ENCODE data around the gene DCD.

Gene DCD

GRCh38 chr12:54608156-54608555, 40.0 kb downstream of the DCD start:
- H3K27ac Mint-ChIP-seq = no peak overlapping the region
- CTCF ChIA-PET = interaction anchor here (1.5 to 3.2 kb wide), 2 partner anchors 12 to 50 kb away, joined by 4 to 12 read pairs; no protein-coding TSS in a partner anchor
- no peaks in the 10 kb centered on the region for H3K36me3 Mint-ChIP-seq
- no peaks in the 10 kb centered on the region for H3K9me3 Mint-ChIP-seq
- H3K4me3 Mint-ChIP-seq = no peak overlapping the region
- no peak for DNase-seq
- H3K4me1 Mint-ChIP-seq = peaks cover 2% of the 10 kb centered on the region
- peaks cover 39% of the 10 kb centered on the region for H3K27me3 Mint-ChIP-seq

- Mint-ChIP-seq H3K9me3 (no peaks in the 10 kb centered on the region), H3K36me3 (no peaks in the 10 kb centered on the region), H3K4me3 (no peak overlapping the region), H3K4me1 (peaks cover 6% of the 10 kb centered on the region), H3K27ac (no peak overlapping the region), H3K27me3 (peaks cover 38% of the 10 kb centered on the region)
- DNase-seq = no peak
- CTCF ChIA-PET = interaction anchor here (1.0 to 2.8 kb wide), 5 partner anchors 10 to 79 kb away, joined by 3 to 15 read pairs (median 3); no protein-coding TSS in a partner anchor
Measured at GRCh38 chr12:54606556-54606955, 41.6 kb downstream of the DCD start.

- H3K4me3 Mint-ChIP-seq = no peak overlapping the region
- peaks cover 6% of the 10 kb centered on the region for H3K4me1 Mint-ChIP-seq
- CTCF ChIA-PET = interaction anchor here (0.9 to 2.8 kb wide), 3 partner anchors 9 to 463 kb away, joined by 3 to 15 read pairs (median 5); no protein-coding TSS in a partner anchor
- H3K36me3 Mint-ChIP-seq = no peaks in the 10 kb centered on the region
- H3K27ac Mint-ChIP-seq = no peak overlapping the region
- H3K9me3 Mint-ChIP-seq = no peaks in the 10 kb centered on the region
- peaks cover 48% of the 10 kb centered on the region for H3K27me3 Mint-ChIP-seq
- DNase-seq = no peak
Measured at GRCh38 chr12:54605138-54605970, 42.8 kb downstream of the DCD start.

- Mint-ChIP-seq H3K36me3 (no peaks in the 10 kb centered on the region), H3K9me3 (no peaks in the 10 kb centered on the region), H3K4me3 (no peak overlapping the region), H3K4me1 (peaks cover 6% of the 10 kb centered on the region), H3K27me3 (peaks cover 45% of the 10 kb centered on the region), H3K27ac (no peak overlapping the region)
- no peak for DNase-seq
- CTCF ChIA-PET = interaction anchor here (0.9 to 2.8 kb wide), 2 partner anchors 8 to 464 kb away, joined by 5 to 15 read pairs; no protein-coding TSS in a partner anchor
Measured at GRCh38 chr12:54604436-54604835, 43.7 kb downstream of the DCD start.

- H3K4me1 Mint-ChIP-seq = peaks cover 6% of the 10 kb centered on the region
- no peaks in the 10 kb centered on the region for H3K9me3 Mint-ChIP-seq
- H3K4me3 Mint-ChIP-seq = no peak overlapping the region
- no peak overlapping the region for H3K27ac Mint-ChIP-seq
- H3K27me3 Mint-ChIP-seq = peaks cover 41% of the 10 kb centered on the region
- no peaks in the 10 kb centered on the region for H3K36me3 Mint-ChIP-seq
- CTCF ChIA-PET = interaction anchor here (0.7 kb wide), 1 partner anchor 92 kb away, joined by 3 read pairs; no protein-coding TSS in a partner anchor
- DNase-seq = no peak
Measured at GRCh38 chr12:54603872-54604271, 44.3 kb downstream of the DCD start.

- CTCF ChIA-PET = interaction anchor here (0.7 to 1.4 kb wide), 2 partner anchors 12 to 93 kb away, joined by 3 to 4 read pairs; no protein-coding TSS in a partner anchor
- peaks cover 38% of the 10 kb centered on the region for H3K27me3 Mint-ChIP-seq
- DNase-seq = peak; percentile 81
- no peak overlapping the region for H3K27ac Mint-ChIP-seq
- H3K36me3 Mint-ChIP-seq = no peaks in the 10 kb centered on the region
- H3K4me1 Mint-ChIP-seq = peaks cover 6% of the 10 kb centered on the region
- no peak overlapping the region for H3K4me3 Mint-ChIP-seq
- no peaks in the 10 kb centered on the region for H3K9me3 Mint-ChIP-seq
Measured at GRCh38 chr12:54603173-54603814, 44.9 kb downstream of the DCD start.

- H3K4me3 Mint-ChIP-seq = no peak overlapping the region
- DNase-seq = no peak
- peaks cover 34% of the 10 kb centered on the region for H3K27me3 Mint-ChIP-seq
- no peaks in the 10 kb centered on the region for H3K9me3 Mint-ChIP-seq
- no peaks in the 10 kb centered on the region for H3K36me3 Mint-ChIP-seq
- peaks cover 6% of the 10 kb centered on the region for H3K4me1 Mint-ChIP-seq
- no peak overlapping the region for H3K27ac Mint-ChIP-seq
- CTCF ChIA-PET = interaction anchor here (0.7 to 2.4 kb wide), 4 partner anchors 10 to 373 kb away, joined by 3 to 12 read pairs (median 4); no protein-coding TSS in a partner anchor
Measured at GRCh38 chr12:54602661-54603060, 45.5 kb downstream of the DCD start.

- no peak overlapping the region for H3K27ac Mint-ChIP-seq
- no peaks in the 10 kb centered on the region for H3K9me3 Mint-ChIP-seq
- no peaks in the 10 kb centered on the region for H3K36me3 Mint-ChIP-seq
- CTCF ChIA-PET = interaction anchor here (0.7 to 2.4 kb wide), 6 partner anchors 9 to 374 kb away, joined by 3 to 12 read pairs (median 4); no protein-coding TSS in a partner anchor
- no peak for DNase-seq
- peaks cover 29% of the 10 kb centered on the region for H3K27me3 Mint-ChIP-seq
- H3K4me1 Mint-ChIP-seq = peaks cover 6% of the 10 kb centered on the region
- H3K4me3 Mint-ChIP-seq = no peak overlapping the region
Measured at GRCh38 chr12:54601841-54602240, 46.3 kb downstream of the DCD start.

GRCh38 chr12:54598970-54599369, 49.2 kb downstream of the DCD start:
- CTCF ChIA-PET = interaction anchor here (1.0 to 6.5 kb wide), 3 partner anchors 17 to 310 kb away, joined by 3 to 39 read pairs (median 4); no protein-coding TSS in a partner anchor

GRCh38 chr12:54596526-54596946, 51.6 kb downstream of the DCD start:
- Mint-ChIP-seq H3K4me1 (peaks cover 3% of the 10 kb centered on the region), H3K27me3 (peaks cover 51% of the 10 kb centered on the region), H3K36me3 (no peaks in the 10 kb centered on the region), H3K4me3 (no peak overlapping the region), H3K27ac (no peak overlapping the region), H3K9me3 (no peaks in the 10 kb centered on the region)
- CTCF ChIA-PET = interaction anchor here (0.7 to 6.5 kb wide), 11 partner anchors 9 to 303 kb away, joined by 3 to 39 read pairs (median 4); partner anchors contain the start of gene NCKAP1L
- peak; percentile 68 for DNase-seq

More at GRCh38 chr12:54598970-54599369, 49.2 kb downstream of the DCD start:
- DNase-seq = no peak
- peaks cover 35% of the 10 kb centered on the region for H3K27me3 Mint-ChIP-seq
- peaks cover 9% of the 10 kb centered on the region for H3K4me1 Mint-ChIP-seq
- H3K9me3 Mint-ChIP-seq = no peaks in the 10 kb centered on the region
- H3K4me3 Mint-ChIP-seq = no peak overlapping the region
- H3K27ac Mint-ChIP-seq = no peak overlapping the region
- H3K36me3 Mint-ChIP-seq = no peaks in the 10 kb centered on the region

- no peaks in the 10 kb centered on the region for H3K36me3 Mint-ChIP-seq
- H3K4me3 Mint-ChIP-seq = no peak overlapping the region
- H3K27ac Mint-ChIP-seq = no peak overlapping the region
- CTCF ChIA-PET = interaction anchor here (1.0 to 6.5 kb wide), 7 partner anchors 8 to 63 kb away, joined by 3 to 39 read pairs (median 10); no protein-coding TSS in a partner anchor
- H3K9me3 Mint-ChIP-seq = no peaks in the 10 kb centered on the region
- DNase-seq = no peak
- H3K27me3 Mint-ChIP-seq = peaks cover 51% of the 10 kb centered on the region
- H3K4me1 Mint-ChIP-seq = peaks cover 3% of the 10 kb centered on the region
Measured at GRCh38 chr12:54595471-54595870, 52.7 kb downstream of the DCD start.

Data from activated naive CD4-positive, alpha-beta T cell treated with anti-CD3 and anti-CD28 coated beads, Interleukin-2, amount 10 ng/mL, durations not matched to agents 7 days and 5 days (primary cell).